ENCODE measurements around the gene TBC1D5.

DNA sequence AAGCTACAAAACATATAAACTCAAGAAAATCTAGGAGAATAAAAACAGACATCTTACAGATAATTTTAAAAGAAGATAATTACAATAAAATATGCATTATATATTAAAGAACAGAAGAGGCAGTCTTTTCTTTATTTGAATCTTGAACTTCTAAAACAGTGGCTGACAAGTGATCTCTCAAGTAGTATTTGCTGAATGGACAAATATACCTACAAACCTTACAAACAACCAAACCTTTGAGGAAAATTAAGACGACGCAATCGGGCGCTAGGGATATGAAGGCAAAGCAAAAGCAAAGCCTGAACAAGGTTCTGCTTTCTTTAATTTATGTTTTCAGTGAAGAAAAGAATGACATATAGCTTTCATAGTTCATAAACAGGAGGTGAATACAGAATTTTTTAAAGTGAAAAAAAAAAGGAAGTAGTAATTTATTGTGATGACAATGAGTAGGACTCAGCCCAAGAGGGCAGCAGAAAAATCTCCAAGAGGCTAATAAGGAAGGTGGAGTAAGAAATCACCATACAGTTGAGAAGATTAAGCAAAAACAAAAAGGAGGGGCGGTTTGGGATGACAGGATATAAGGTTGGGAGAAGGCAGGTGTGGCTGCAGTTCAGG, 347.8 kb downstream of the TBC1D5 start:
- TF ChIP-seq POLR2AphosphoS5 (IDR thresholded peaks at IDR 0.05; ENCODE audit: borderline replicate concordance, low read depth, low read length) (no peak), EZH2 (IDR thresholded peaks at IDR 0.05) (no peak), FOXP2 (optimal IDR thresholded peaks at IDR 0.05; ENCODE audit: control extremely low read depth, extremely low read length, insufficient read depth) (no peak)
